GM12872 (cell line): ENCODE measurements around the gene KLHL42.

Experiments used
- TF ChIP-seq, protein P1 (sequence below): IDR thresholded peaks from 3 replicates; pipeline ENCODE4 v1.5.1; 2011; ENCODE audit warnings: low read depth, mild to moderate bottlenecking, low read length, moderate library complexity; ENCODE audit not compliant: insufficient read depth

KLHL42 gene

DNA sequence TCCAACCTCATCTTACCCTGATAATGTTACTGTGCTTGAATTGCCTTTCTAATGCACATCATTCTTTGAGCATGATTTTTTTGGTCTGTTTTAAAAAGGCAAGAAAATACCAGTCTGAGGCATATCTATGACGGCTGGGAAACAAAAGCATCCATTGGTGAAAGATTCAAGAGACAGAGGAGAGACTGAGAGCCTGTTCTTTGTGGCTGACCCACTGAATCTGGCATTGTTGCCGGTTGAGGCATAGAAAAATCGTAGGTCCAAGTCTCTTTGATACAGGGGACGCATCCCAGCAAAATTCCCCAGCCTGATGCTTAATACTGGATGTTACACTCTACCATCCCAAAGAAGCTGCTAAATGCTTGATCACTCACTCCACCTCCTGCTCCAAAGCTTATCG, 2.9 kb upstream of the KLHL42 start:
- TF ChIP-seq, protein P1, sequence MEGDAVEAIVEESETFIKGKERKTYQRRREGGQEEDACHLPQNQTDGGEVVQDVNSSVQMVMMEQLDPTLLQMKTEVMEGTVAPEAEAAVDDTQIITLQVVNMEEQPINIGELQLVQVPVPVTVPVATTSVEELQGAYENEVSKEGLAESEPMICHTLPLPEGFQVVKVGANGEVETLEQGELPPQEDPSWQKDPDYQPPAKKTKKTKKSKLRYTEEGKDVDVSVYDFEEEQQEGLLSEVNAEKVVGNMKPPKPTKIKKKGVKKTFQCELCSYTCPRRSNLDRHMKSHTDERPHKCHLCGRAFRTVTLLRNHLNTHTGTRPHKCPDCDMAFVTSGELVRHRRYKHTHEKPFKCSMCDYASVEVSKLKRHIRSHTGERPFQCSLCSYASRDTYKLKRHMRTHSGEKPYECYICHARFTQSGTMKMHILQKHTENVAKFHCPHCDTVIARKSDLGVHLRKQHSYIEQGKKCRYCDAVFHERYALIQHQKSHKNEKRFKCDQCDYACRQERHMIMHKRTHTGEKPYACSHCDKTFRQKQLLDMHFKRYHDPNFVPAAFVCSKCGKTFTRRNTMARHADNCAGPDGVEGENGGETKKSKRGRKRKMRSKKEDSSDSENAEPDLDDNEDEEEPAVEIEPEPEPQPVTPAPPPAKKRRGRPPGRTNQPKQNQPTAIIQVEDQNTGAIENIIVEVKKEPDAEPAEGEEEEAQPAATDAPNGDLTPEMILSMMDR: no peak

DNA sequence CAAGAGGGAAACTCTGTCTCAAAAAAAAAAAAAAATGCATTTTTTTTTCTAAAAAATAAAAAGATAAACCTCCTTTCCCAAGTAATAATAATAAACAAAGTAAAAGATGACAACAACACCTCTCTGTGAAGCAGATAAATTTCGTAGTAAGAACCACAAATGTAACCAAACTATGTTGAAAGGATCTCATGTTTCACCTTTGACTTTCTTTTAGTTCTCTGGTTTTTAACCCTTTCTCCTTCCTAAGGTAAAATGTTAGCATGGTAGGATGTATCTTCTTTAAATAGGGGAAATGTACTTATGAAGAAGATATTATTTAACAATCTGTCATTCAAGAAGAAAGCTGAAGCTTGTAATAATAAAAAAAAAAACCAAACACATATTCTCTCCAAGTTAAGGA, 1.8 kb upstream of the KLHL42 start:
- TF ChIP-seq, protein P1: no peak

DNA sequence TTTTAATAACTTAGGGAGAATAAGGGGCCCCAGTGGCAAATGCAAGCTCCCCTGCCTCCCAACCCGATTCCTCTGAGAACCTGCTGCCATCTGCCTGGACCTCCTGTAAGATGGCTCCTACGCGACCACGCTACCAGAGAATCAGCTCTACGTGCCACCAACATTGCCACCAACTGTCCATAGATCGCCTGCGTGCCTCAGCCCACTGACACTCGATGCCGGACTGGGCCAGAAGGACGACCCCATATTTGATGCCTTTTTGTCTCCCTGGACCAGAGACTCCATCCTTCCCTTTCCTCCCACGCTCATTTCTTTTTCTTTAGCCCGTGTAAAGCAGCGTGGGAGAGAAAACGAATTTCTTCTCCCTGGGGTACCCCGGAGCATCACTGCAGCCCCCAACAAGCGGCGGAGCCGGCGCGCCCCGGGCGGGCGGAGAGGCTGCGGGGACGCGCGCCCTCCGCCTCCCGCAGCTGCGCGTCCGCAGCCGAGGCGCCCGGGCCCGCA, 565 bp upstream of the KLHL42 start:
- TF ChIP-seq, protein P1: no peak

DNA sequence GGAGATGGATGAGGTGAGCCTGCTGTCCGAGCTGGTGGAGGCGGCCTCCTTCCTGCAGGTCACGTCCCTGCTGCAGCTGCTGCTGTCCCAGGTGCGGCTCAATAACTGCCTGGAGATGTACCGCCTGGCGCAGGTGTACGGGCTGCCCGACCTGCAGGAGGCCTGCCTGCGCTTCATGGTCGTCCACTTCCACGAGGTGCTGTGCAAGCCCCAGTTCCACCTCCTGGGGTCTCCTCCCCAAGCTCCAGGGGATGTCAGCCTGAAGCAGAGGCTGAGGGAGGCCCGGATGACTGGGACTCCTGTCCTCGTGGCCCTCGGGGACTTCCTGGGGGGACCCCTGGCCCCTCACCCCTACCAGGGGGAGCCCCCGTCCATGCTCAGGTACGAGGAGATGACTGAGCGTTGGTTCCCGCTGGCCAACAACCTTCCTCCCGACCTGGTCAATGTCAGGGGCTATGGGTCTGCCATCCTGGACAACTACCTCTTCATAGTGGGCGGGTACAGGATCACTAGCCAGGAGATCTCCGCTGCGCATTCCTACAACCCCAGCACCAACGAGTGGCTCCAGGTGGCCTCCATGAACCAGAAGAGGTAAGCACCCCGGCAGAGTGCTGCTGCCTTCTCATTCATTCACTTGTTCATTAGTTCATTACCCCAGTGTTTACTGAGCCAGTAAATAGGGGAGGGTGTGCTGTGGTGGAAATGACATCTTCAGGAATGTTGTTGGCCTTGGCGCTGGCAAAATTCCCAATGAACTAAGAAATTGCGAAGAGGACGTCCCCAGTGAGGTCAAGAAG, 777 bp downstream of the KLHL42 start:
- TF ChIP-seq, protein P1: no peak

DNA sequence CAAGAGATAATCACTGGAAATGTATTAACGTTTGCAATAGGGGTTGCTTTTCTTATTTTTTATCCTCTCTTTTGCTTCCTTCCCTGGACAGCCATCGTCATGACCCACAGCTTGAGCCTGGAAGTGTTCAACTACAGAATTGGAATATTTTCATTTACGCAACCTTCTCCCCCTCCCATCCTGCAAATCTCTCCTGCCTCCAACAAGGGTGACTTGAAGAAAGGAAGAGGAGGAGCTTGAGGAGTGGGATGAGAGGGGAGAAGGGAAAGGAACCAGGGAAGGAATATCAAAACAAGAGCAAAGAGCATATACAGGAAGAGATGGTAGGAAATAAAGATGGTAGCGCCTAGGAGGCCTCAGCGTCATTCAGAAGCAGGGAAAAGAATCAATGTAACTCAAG, 1.6 kb downstream of the KLHL42 start:
- TF ChIP-seq, protein P1: no peak

DNA sequence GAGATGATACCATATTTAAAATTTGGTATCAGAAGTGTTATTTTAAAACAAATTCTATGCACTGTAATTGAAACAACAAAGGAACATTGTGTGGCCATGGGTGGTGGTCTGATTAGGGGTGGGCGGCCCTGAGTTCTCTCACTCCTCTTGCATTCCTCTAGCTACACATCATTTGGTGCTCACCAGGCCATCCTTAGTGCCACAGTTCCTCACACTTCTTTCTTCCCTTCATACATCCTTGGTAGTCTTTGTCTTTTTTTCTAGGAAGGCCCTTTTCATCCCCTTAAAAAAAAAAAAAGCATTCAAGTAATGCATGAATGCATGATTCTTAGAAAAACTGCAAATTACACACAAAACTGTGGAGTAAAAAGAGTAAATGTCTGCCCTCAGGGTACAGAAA, 2.4 kb downstream of the KLHL42 start:
- TF ChIP-seq, protein P1: no peak

DNA sequence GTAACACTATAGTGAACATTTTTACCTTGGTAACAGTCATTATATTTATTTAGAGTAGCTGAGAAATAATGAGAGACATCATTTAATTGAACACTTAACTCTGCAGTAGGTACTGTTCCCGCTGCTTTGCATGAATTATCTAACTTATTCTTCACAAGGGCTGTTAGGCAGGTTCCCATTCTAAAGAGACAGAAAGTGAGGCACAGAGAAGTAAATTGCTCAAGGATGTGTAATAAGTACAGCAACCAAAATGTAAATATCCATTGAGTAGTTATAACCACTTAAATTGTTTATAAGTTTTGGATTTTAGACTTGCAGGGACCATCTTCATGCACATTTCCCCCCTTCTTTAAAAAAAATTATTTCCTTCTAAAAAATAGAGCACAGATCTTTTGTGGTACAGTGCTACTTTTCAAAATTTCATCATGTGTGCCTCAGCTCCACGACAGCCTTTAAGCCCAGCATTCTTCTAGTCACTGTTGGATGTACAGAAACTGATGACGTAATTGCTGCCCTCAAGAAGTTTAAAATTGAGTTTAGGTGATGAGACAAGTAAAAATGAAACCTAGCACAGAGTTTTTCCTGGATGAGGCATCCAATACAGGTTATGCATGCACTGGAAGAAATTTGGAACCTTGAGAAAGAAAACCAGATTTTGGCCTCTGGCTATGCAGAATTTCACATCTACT, 6.0 kb downstream of the KLHL42 start:
- TF ChIP-seq, protein P1: no peak
